Left cardiac atrium (tissue), 4 donors: ENCODE measurements around the gene FMOD. TPM values are rescaled to one million over a fixed set of nuclear protein-coding genes. Genes with fewer than 3 reads are reported as not detected.

ENCODE experiments used
- ATAC-seq, 2 donors: fragments of 200-7000 bp; cut with Tn5 transposase; one replicate each; pipeline ENCODE4 v1.9.1; 2020; ENCODE audit warnings: mild to moderate bottlenecking in 2 of 2, moderate library complexity in 2 of 2
- DNase-seq: peaks from one replicate; pipeline ENCODE4 v3.0.0-alpha.2; 2020
- intact Hi-C, 2 donors: fragments of 100-400 bp; cut with DNase I; formaldehyde crosslinking; loops; one replicate each; pipeline versions ENCODE4 v1.14.1 to v1.15.1; 2022 to 2023
- total RNA-seq, 2 donors: library from RNA; stranded (reverse); fragmentation: NEBNext Ultra II Directional; extraction: Animal tissue kit (Norgen Biotek cat#: 25700); gene quantifications; one replicate each; pipeline ENCODE4 v1.2.1, GENCODE V29; 2021
- donor health status: DM: no; HTN: yes; CAD: no.
- donor health status: DM: no; HTN: yes; CAD: no; lungs with severe emphysema.
- donor health status: DM: yes; HTN: yes; CAD: no.
- donor health status: Dilated cardiomyopathy.

FMOD gene
- total RNA-seq, 2 donors from 2014 or later, result 33.3 to 51.6 TPM

DNA sequence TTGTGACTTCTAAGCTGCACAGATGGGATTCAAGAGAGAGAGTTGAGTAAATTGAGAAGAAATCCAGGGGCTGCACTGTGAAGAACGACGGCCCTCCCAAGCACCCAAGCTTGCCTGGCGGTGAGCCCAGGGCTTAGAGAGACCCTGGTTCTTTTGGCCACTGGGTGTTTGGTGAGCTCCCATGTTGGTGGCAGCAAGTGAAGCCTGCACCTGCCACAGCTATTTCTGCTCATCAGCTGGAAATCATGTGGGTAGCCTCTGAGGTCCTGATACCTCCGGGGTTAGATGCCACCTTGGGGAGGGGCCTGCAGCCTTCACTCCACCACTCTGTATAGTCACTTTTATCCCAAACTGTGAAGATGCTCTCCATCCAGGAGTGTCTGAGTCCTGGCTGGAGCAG is 51.8 kb downstream of the FMOD start:
- intact Hi-C loops, result no loop called here
- DNase-seq (no peak), ATAC-seq (no peak)

DNA sequence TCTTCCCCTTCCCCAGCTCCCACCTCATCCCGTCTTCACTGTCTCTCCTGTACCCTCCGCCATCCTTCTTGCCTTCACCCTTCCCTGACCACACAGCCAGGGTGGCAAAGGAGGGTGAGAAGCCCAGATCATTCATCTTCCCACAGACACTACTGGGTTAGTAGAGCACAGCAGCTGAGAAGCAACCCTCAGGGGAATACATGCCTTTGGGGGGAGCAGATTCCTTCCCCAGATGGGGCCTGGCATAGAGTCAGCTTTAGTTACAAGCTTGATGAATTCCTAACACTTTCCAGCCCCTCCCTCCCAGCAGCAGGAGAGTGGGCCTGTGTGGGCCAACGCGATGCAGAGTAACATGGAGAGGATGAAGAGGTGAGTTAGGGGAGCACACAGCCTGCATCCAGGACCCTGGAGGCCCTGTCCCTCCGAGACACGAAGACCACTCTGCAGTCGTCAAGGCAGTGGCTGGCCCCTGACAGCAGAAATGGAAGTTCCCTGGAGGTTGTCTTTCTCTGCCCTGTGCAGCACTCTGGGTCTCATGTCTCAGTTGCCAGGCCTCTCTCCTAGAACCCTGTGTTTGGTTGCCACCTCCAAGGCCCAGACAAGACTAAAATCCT is 54.4 kb downstream of the FMOD start:
- DNase-seq (no peak), ATAC-seq (peak; percentile 8 to 25)
- intact Hi-C loops, result no loop called here

- intact Hi-C loops, result no loop called here
- no peak for ATAC-seq
- DNase-seq, result no peak
These were observed 55.1 kb downstream of the FMOD start for GRCh38 chr1:203295796-203296195.

- DNase-seq, result no peak
- intact Hi-C loops, result no loop called here
- peak in 1 of 2 donors; percentile 4 for ATAC-seq
These were observed 59.5 kb downstream of the FMOD start for GRCh38 chr1:203291201-203292096.

Other genes with a start within 250 kb of the FMOD start
- 10 to 100 TPM; 19.9 to 27.9 TPM for gene ADORA1, start 223.4 kb downstream of the FMOD start, total RNA-seq
- gene MYBPH, start 175.3 kb downstream of the FMOD start, total RNA-seq, result not detected
- 10 to 100 TPM in 1 of 2 donors, 1 to 10 TPM in 1; 6.1 to 20.4 TPM for gene CHI3L1, start 164.4 kb downstream of the FMOD start, total RNA-seq
- gene CHIT1, start 121.4 kb downstream of the FMOD start, total RNA-seq, result 1 to 10 TPM in 1 of 2 donors, under 1 TPM in 1; 0.63 to 1.3 TPM
- gene BTG2, start 45.6 kb downstream of the FMOD start, total RNA-seq, result 100 to 1,000 TPM; 187 to 259 TPM
- 10 to 100 TPM; 47.4 to 71.7 TPM for gene PRELP, start 124.7 kb upstream of the FMOD start, total RNA-seq
- not detected for gene OPTC, start 143.0 kb upstream of the FMOD start, total RNA-seq